NOMO-1 treated with dmso at 0.1 percent for 144 hours (cell line): ENCODE results near the gene PCSK4.
"Not testable (repeated sequence)": the region's sequence is repeated elsewhere in the genome, so short reads cannot be mapped to it uniquely, and the experiment has no call there.

Experiments used
- DNase-seq: peaks from one replicate; lab custom pipeline; 2025; ENCODE audit not compliant: unreplicated experiment; lab: John Stamatoyannopoulos, UW

PCSK4 gene

GRCh38 chr19:1505991-1506881, 16.1 kb upstream of the PCSK4 start:
- DNase-seq, result no peak

GRCh38 chr19:1505012-1505411, 14.9 kb upstream of the PCSK4 start:
- no peak for DNase-seq

GRCh38 chr19:1503925-1504773, 14.0 kb upstream of the PCSK4 start:
- no peak for DNase-seq

DNA sequence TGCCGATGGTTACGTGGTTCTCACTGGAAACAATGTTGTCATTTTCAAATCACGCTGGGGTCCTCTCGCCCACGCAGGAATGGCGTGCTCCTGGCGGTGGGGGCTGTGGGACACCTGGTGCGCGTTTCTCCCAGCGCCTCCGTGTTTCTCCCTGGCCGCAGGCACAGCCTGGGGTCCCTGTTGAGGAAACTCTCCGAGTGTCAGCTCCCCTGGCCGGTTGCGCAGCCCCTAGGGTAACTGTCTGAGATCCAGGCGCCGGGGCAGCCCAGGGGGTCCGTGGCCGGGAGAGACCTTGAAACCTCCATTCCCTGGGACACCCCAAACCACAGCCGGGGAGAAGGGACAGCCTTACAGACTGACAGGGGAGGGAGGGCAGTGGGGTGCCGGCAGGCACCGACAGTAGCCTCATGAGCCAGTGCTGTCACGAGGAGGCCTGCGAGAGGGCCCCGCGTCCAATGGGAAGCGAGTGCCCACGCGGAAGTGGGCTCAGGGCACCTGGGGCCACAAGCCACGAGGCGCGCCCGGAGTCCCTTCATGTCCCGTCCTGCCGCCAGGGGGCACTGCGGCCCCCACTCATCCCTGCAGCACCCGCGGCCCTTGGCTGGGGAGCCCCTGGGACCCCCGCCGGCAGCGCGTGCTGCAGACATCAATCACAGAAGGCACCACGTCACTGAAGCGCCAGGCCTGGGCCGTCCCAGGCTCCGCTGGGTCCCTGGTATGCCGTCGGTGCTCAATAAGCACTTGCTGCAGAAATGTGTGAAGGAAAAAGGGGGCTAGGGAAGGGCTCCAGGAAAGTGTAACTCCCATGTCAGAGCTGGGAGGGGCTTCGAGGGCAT, 13.2 kb upstream of the PCSK4 start:
- peak; percentile 16 for DNase-seq

DNA sequence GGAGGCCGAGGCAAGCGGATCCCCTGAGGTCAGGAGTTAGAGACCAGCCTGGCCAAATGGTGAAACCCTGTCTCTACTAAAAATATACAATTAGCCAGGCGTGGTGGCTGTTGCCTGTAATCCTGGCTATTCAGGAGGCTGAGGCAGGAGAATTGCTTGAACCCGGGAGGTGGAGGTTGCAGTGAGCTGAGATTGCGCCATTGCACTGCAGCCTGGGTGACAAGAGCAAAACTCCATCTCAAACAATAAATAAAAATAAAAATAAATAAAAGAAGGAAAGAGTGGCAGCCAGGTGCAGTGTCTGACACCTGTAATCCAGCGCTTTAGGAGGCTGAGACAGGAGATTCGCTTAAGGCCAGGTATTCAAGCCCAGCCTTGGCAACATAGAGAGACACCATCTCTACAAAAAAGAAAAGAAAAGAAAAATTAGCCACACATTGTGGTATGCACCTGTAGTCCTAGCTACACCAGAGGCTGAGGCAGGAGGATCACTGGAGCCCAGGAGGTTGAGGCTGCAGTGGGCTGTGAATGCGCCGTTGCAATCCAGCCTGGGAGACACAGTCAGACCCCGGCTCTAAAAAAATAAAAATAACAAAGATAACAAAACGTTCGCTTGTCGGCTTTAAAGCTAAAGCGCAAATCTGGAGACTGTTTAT, 12.4 kb upstream of the PCSK4 start:
- DNase-seq, result no peak

GRCh38 chr19:1501200-1501595, 11.0 kb upstream of the PCSK4 start:
- DNase-seq, result no peak

DNA sequence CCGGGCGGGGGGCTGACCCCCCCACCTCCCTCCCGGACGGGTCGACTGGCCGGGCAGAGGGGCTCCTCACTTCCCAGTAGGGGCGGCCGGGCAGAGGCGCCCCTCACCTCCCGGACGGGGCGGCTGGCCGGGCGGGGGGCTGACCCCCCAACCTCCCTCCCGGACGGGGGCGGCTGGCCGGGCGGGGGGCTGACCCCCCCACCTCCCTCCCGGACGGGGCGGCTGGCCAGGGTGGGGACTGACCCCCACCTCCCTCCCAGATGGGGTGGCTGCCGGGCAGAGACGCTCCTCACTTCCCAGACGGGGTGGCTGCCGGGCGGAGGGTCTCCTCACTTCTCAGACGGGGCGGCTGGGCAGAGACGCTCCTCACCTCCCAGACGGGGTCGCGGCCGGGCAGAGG, 9.1 kb upstream of the PCSK4 start:
- not testable (repeated sequence) for DNase-seq

GRCh38 chr19:1497578-1498235, 7.6 kb upstream of the PCSK4 start:
- no peak for DNase-seq

DNA sequence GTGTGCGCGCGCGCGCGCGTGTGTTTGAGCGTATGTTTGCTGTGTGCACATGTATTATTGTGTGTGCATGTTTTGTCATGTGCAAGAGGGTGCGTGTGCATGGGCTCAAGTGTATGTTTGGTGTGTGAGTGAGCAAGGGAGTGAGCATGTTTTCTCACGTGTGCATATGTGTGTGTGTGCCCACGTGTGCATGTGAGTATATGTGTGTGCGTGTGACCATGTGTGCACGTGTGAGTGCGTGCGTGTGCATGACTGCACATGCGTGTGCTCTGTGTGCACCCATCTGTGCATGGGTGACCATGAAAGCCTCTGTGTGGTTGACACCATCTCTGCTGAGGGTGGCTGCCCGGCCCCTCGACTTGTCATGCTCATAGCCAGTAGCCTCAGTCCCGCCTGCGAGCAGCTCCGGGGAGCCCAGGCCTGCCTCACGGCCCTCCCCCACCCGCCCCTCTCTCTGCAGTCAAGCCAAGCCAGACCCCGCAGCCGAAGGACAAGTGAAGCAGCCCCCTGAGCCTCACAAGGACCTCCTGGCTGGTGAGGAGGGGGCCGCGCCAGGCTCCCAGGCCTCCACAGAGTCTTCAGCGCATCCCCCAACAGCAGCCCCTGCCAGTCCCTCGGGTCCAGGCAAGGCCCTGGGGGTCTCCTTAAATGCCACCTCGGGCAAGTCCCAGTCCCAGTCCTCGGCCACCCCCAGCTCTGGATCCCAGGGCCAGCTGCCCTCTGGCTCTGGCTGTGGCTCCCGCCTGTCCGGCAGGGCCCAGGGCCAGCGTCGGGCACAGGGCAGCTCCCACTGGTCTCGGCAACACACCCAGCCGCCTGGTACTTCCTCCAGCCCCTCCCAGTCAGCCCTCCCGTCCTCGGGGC, 6.8 kb upstream of the PCSK4 start:
- DNase-seq, result no peak

GRCh38 chr19:1495799-1496713, 5.9 kb upstream of the PCSK4 start:
- no peak for DNase-seq

- DNase-seq, result no peak
Measured at GRCh38 chr19:1495051-1495798, 5.1 kb upstream of the PCSK4 start.

- DNase-seq, result no peak
Measured at GRCh38 chr19:1494115-1494815, 4.1 kb upstream of the PCSK4 start.

DNA sequence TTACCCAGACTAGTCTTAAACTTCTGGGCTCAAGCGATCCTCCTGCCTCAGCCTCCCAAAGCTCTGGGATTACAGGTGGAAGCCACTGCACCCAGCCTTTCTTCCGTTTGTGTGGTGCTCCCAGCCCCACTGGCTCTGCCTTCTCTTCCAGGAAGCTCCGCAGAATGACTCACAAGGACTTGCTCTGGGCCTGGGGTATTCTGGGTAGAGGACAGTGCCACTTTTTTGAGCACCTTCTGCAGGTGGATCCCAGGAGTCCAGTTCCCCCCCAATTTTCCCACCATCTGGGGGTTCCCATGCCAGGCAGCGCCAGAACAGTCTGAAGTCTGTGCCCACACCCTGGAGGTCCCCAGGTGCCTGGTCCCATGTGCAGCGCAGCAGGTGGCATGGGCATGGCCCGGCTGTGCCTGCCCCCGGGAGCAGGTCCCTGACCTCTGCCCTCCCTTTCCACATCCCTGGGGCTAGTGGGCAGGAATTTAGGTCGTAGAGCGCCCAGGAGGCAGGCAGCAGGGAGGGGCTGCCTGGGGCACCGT, 2.4 kb upstream of the PCSK4 start:
- DNase-seq, result no peak

- DNase-seq, result no peak
Measured at GRCh38 chr19:1491849-1492170, 1.7 kb upstream of the PCSK4 start.

GRCh38 chr19:1491114-1491848, 1.1 kb upstream of the PCSK4 start, which contains the start of gene REEP6:
Gene REEP6 (plus strand): TSS chr19:1491181. CDS start chr19:1491270, 89 bp downstream.
- DNase-seq, result no peak
